HG03565 (cell line): Measurements from ENCODE around the gene GLB1L.

Experiments used
- ATAC-seq: cut with Tn5 transposase; IDR thresholded peaks from one replicate; pipeline ENCODE4 v1.9.1; 2021; ENCODE audit warnings: mild to moderate bottlenecking, moderate library complexity; ENCODE audit not compliant: unreplicated experiment

The GLB1L gene

DNA sequence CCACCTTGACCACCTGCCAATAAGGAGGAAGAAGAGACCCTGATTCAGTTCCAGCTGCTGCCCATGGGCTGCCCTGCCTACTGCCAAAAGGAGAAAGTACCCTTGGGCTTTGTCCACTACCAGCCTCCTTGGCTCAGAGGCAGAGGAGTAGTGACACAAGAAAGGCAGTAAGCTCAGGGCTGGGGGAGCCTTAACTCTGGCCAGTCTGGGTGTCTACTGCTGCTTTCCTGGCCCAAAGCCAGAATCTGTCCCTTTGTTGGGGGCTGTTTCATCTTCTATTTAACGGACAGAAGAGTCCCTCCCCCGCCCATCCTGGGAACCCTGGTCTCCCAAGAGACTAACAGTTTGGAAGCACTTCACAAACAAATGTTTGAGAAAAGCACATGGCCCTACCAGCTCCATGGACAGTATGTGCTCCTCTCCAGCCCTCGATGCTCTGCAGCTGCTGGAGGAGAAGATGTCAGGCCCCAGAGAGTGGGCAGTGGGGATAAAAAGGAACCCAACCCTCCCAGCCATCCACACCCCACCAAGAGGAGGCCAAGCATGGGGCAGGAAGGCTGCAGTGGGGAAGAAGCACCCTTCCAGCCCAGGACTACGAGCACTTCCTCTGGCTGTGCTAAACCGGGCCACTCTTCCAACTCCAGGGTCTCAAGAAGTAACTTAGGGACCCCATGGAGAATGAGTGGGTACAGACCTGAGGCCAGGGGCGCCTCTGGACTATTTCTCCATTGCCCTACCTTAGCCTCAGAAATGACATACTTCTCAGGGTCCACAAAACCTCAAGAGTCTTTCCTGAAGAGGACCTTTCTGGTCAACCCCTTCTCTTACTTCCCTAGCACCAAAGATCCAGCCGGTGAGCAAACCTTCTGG is 17.0 kb downstream of the GLB1L start:
- ATAC-seq = no peak

DNA sequence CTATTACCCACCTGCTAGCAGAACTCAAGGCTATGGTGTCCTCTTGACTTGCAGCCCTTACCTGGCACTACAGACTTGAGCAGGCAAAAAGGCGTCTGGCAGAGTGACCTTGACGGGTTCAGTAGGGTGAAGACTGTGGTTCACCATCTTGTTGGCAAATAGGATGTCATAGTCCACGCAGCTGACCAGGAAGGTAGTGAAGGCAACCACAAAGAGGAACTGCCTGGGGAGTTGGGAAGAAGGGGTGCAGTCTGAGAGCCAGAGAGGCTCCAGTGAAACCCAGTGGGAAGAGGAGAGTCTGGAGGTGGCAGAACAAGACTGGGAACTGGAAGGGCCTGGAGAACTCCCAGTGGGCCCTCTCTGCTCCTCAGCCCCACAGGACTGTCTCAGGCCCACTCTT is 19.9 kb downstream of the GLB1L start:
- no peak for ATAC-seq

GRCh38 chr2:219223831-219224610 is 21.2 kb downstream of the GLB1L start:
- no peak for ATAC-seq

GRCh38 chr2:219221957-219222518 is 23.2 kb downstream of the GLB1L start:
- no peak for ATAC-seq

DNA sequence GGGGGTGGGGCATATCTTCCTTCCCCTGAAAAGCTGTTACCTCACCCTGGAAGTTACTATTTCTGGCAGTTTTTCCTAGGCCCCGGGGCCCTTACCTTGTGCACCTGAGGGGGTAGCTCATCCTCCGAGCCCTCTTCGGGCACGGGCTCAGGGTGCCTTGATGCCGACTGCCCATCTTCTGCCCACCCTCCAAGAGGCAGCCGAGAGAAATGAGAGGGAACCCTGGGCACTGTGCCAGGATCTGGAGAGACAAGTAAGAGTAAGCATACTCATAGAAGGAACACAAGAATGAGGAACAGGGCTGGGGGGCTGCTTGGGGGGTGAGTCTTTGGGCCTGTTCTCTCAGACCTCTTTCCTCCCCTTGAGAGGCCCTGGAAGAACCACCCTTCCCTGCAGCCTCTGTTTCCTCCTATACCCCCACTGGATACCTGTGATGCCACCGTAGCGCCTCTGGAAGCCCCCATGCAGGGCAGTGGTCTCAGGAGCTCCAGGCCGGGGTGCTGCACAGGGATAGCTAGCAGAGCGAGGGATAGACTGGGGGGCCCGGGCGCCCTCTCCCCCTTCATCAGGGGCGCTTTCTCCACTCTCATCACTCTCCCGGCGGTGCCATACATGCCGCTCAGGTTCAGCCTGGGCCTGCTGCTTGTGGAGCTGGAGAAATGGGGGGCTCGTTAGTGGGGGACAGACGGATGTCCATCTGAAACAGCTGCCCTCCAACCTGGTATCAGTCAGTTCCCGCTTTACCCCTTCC is 24.4 kb downstream of the GLB1L start:
- no peak for ATAC-seq

DNA sequence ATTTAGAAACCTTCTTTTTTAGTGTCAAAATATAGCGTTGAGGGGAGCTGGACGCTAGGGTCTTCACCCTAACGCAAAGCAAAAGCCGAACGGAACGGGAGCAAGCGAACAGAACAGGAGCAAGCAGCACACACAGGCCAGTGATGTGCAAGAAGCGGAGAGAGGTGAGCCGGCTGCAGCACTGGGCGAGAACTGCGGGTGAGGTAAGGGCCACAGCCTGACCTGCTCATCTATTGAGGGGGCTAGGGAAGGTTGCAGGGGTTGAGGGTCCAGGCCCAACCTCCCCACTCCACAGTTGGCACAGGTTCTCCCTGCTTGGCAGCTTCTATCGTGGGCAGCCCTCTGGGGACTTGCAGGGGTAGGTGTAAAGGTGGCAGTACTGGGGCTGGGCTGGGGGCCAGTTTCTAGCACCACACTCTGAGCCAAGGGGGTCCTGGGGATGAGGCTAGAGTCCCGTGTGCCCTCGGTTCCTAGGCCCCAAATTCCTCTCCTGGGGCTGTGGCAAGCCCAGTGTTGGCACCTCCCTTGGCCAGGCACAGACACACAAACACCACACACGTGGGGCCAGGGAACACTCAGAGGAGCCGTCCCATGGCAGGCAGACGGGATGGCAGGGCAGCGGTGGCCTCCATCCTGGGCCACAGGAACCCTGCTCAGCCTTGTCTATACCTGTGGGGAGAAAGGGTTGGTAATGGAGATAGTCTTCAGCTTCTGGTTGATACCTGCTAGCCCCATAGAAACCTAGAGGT is 25.3 kb downstream of the GLB1L start:
- ATAC-seq = no peak

- peak; percentile 44 for ATAC-seq
These were observed 26.2 kb downstream of the GLB1L start, which contains the start of gene ABCB6 for GRCh38 chr2:219218732-219219701. ABCB6 (minus strand) TSS chr2:219218958; CDS start chr2:219218673, 285 bp downstream.

DNA sequence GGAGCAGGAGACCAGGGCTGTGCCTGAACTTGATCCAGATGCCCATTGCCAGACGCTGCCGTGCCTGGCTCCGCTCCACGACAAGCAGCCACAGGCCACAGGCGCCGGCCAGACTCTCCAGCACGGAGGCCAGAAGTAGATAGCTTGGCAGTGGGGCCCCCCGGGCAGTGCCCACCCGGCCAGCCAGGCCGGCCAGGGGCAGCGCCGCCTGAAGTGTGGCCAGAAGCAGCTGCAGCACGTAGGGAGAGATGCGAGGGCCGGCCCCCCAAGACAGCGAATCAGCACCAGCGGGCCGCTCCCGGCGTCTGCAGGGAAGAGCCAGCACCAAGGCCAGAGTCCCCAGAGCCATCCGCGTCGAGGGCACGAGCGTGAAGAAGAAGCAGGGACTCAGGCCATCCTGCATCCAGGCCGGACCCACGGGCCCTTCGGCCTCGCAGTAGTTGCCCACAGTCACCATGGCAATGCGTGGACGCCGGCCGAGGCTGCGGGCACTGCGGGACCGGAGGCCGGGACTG is 27.0 kb downstream of the GLB1L start:
- peak; percentile 5 for ATAC-seq

- ATAC-seq = no peak
These were observed 28.7 kb downstream of the GLB1L start for GRCh38 chr2:219216535-219216915.

- ATAC-seq = no peak
These were observed 29.2 kb downstream of the GLB1L start for GRCh38 chr2:219215871-219216534.

DNA sequence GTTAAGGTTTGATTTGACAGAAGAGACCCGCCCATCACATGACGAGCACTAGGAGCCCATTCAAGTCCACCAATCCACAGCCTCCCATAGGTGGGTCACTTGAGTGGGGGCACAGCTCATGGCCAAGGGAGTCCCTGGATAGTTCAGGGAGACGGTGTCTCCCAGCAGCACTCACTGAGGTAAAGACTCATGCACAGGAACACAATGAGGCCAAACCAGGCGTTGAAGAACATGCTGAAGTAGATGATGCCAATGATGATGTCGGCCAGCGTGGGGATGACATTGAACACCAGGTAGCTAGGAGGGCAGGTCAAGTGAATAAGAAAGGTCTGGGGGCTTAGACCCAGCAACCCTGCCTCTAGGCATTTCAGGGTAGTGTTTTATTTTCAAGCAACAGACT is 30.5 kb downstream of the GLB1L start:
- ATAC-seq = no peak

DNA sequence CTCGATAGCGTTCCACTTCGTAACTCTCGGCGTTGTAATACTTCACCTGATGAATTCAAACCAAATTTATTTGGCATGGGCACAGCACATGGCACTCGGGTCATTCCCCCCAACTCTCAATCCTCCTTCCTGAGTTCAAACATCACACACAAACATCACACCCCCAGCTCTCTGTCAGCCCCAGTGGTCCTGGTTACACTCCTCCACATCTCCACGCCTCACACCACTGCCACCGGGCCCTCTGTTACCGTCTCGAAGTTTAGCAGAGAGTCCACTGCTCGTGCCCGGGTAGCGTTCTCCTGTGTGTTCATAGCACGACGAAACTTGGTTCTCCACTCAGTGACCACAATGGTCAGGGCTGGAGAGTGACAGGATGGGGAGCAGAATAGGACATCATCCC is 31.1 kb downstream of the GLB1L start:
- ATAC-seq = no peak

DNA sequence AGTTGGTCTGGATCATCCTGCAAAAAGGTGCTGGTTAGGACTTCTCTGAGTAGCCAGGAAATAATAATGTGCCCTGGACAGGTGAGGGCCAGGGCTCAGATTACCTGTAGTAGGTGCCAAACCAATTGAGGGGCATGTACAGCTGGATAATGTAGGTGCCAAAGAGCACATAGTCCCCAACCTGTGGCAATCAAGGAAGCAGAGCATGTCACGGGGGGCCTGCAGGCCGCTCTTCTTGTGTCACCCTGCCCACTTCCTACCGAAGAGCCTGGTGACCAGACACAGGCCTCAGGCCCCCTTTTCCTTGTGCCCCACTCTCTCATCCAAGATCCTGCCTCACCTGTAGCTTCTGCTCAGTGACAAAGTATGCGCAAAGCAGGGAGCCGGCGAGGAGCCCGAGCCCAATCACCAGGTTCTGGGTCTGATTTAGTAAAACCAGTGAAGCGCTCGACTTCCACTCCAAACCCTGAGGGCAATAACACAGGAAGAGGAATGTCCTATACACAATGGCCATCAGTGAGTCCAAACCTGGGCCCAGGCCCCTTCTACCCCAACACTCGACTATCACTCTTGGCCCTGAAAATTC is 31.7 kb downstream of the GLB1L start:
- ATAC-seq = no peak

DNA sequence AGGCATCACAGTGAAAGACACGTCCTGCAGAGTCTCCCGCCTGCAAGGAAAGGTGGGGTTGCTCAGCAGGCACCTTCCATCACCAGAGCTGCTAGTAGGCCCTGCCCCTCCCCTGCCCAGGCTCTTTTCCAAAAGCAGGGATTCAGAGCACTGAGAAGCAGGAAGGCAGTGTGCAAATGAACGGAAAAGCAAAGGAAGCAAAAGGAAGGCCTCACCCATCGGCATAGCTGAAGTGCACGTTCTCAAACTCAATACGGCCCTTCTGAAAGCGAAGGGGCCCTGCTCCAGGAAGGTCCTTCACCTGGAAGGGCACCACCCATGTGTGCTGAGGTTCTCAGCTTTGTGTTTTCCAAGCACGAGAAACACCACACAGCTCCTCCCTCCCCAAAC is 32.2 kb downstream of the GLB1L start:
- no peak for ATAC-seq

GRCh38 chr2:219210886-219211362 is 34.3 kb downstream of the GLB1L start:
- no peak for ATAC-seq

GRCh38 chr2:219210196-219210885 is 34.9 kb downstream of the GLB1L start:
- no peak for ATAC-seq
